Neural cell (in vitro differentiated cells): ENCODE measurements around the gene MAPK11.

Source experiments
- CTCF ChIP-seq: fragments of 450-650 bp; IDR thresholded peaks from 2 replicates; pipeline ENCODE4 v1.5.1; 2014; ENCODE audit warnings: antibody characterized with exemption, mild to moderate bottlenecking, moderate library complexity; ENCODE audit not compliant: poor library complexity, severe bottlenecking
- EZH2 ChIP-seq: fragments of 200-600, 300-800 bp; shearing (Covaris generic), sonication (generic); IDR thresholded peaks from 2 replicates; pipeline ENCODE4 v1.6.1; 2014; ENCODE audit warnings: antibody characterized with exemption, low read length, borderline replicate concordance, mild to moderate bottlenecking; ENCODE audit not compliant: insufficient read depth, poor library complexity, severe bottlenecking
- POLR2AphosphoS5 ChIP-seq: IDR thresholded peaks from 2 replicates; pipeline ENCODE4 v1.6.1; 2012
- REST ChIP-seq: IDR thresholded peaks from 2 replicates; pipeline ENCODE4 v1.6.1; 2012; ENCODE audit warnings: borderline replicate concordance
- SMC3 ChIP-seq: fragments of 450-650 bp; conservative IDR thresholded peaks from 2 replicates; pipeline ENCODE4 v1.6.1; 2014; ENCODE audit warnings: antibody characterized with exemption, mild to moderate bottlenecking, moderate library complexity; ENCODE audit not compliant: poor library complexity
- TAF1 ChIP-seq: IDR thresholded peaks from 2 replicates; pipeline ENCODE4 v1.6.1; 2012; ENCODE audit warnings: low read depth

GRCh38 chr22:50253941-50254340 lies 16.2 kb downstream of the MAPK11 start:
- TF ChIP-seq TAF1 (no peak), EZH2 (no peak), CTCF (no peak), POLR2AphosphoS5 (no peak), REST (no peak), SMC3 (no peak)
